MM.1S (cell line): ENCODE data around the gene PALD1.

Experiments used
- DNase-seq: peaks from one replicate; pipeline ENCODE4 v3.0.0-alpha.2; 2015
- H2AFZ ChIP-seq: fragments of 300-600 bp; sonication (generic); 2 replicates; pipeline ENCODE4 v1.6.0; 2016; ENCODE audit warnings: antibody characterized with exemption, low read length
- H3F3A ChIP-seq: fragments of 300-600 bp; sonication (generic); 2 replicates; pipeline ENCODE4 v1.6.1; 2016; ENCODE audit warnings: mild to moderate bottlenecking, antibody characterized with exemption, low read length, moderate library complexity, mixed read lengths; ENCODE audit not compliant: insufficient read depth
- H3K27ac ChIP-seq: fragments of 300-600 bp; sonication (generic); 2 replicates; pipeline ENCODE4 v1.5.1; 2016; ENCODE audit warnings: mild to moderate bottlenecking, low read length
- H3K27me3 ChIP-seq: fragments of 300-600 bp; sonication (generic); replicated peaks from 2 replicates; pipeline ENCODE4 v1.6.0; 2016; ENCODE audit warnings: low read length; ENCODE audit not compliant: insufficient read depth
- H3K36me3 ChIP-seq: fragments of 300-600 bp; sonication (generic); replicated peaks from 2 replicates; pipeline ENCODE4 v1.6.1; 2016; ENCODE audit warnings: mild to moderate bottlenecking, low read length, mixed read lengths; ENCODE audit not compliant: insufficient read depth
- H3K4me1 ChIP-seq: fragments of 300-600 bp; sonication (generic); 2 replicates; pipeline ENCODE4 v1.6.1; 2016; ENCODE audit warnings: low read length, mixed read lengths
- H3K4me2 ChIP-seq: fragments of 300-600 bp; sonication (generic); 2 replicates; pipeline ENCODE4 v1.6.0; 2016; ENCODE audit warnings: low read depth, low read length
- H3K4me3 ChIP-seq: fragments of 300-600 bp; sonication (generic); 2 replicates; pipeline ENCODE4 v1.5.1; 2016; ENCODE audit warnings: low read length, mixed read lengths
- H3K79me2 ChIP-seq: fragments of 300-600 bp; sonication (generic); 2 replicates; pipeline ENCODE4 v1.6.1; 2016; ENCODE audit warnings: mixed run types, low read length, mixed read lengths
- H3K9ac ChIP-seq: fragments of 300-600 bp; sonication (generic); 2 replicates; pipeline ENCODE4 v1.6.1; 2016; ENCODE audit warnings: low read length, mixed read lengths
- H3K9me2 ChIP-seq: fragments of 300-600 bp; sonication (generic); replicated peaks from 2 replicates; pipeline ENCODE4 v1.6.1; 2016; ENCODE audit warnings: mild to moderate bottlenecking, low read length, mixed read lengths; ENCODE audit not compliant: insufficient read depth
- H3K9me3 ChIP-seq: fragments of 300-600 bp; sonication (generic); replicated peaks from 2 replicates; pipeline ENCODE4 v1.6.1; 2016; ENCODE audit warnings: mild to moderate bottlenecking, low read length, mixed read lengths; ENCODE audit not compliant: insufficient read depth
- H4K20me1 ChIP-seq: fragments of 300-600 bp; sonication (generic); 2 replicates; pipeline ENCODE4 v1.6.1; 2016; ENCODE audit warnings: mild to moderate bottlenecking, low read length, moderate library complexity, mixed read lengths; ENCODE audit not compliant: insufficient read depth
- CTCF ChIP-seq: fragments of 300-600 bp; sonication (generic); IDR thresholded peaks from 2 replicates; pipeline ENCODE4 v1.5.1; 2016; ENCODE audit warnings: antibody characterized with exemption, low read length, mixed read lengths
- EZH2 ChIP-seq: fragments of 300-600 bp; sonication (generic); optimal IDR thresholded peaks from 2 replicates; pipeline ENCODE3; 2017; ENCODE audit warnings: low read depth, mild to moderate bottlenecking, antibody characterized with exemption, low read length, mixed read lengths
- EZH2phosphoT487 ChIP-seq: fragments of 300-600 bp; sonication (generic); IDR thresholded peaks from 2 replicates; pipeline ENCODE4 v1.6.1; 2018; ENCODE audit warnings: antibody characterized with exemption, low read length

PALD1 gene

GRCh38 chr10:70462349-70462984 is 16.1 kb upstream of the PALD1 start:
- Histone ChIP-seq H3K9ac (no peak overlapping the region), H3K4me1 (peaks cover 3% of the 10 kb centered on the region; the same call in 1 of the 2 replicates), H3K4me2 (no peak overlapping the region), H3K9me3 (no peaks in the 10 kb centered on the region), H3K79me2 (no peaks in the 10 kb centered on the region), H4K20me1 (no peaks in the 10 kb centered on the region), H3K27me3 (no peaks in the 10 kb centered on the region), H3K36me3 (no peaks in the 10 kb centered on the region), H2AFZ (no peak overlapping the region), H3K4me3 (no peak overlapping the region), H3F3A (no peaks in the 10 kb centered on the region), H3K27ac (no peak overlapping the region), H3K9me2 (no peaks in the 10 kb centered on the region)
- DNase-seq = no peak
- TF ChIP-seq CTCF = no peak
- TF ChIP-seq EZH2 = no peak
- no peak for TF ChIP-seq EZH2phosphoT487

GRCh38 chr10:70465278-70465677 is 13.3 kb upstream of the PALD1 start:
- no peak for DNase-seq
- no peak overlapping the region for H3K9ac ChIP-seq
- H2AFZ ChIP-seq = no peak overlapping the region
- peaks cover 3% of the 10 kb centered on the region; the same call in 1 of the 2 replicates for H3K4me1 ChIP-seq
- H3K36me3 ChIP-seq = no peaks in the 10 kb centered on the region
- H4K20me1 ChIP-seq = no peaks in the 10 kb centered on the region
- H3K27ac ChIP-seq = no peak overlapping the region
- TF ChIP-seq EZH2 (no peak), EZH2phosphoT487 (no peak), CTCF (no peak)
- H3K9me3 ChIP-seq = no peaks in the 10 kb centered on the region
- no peaks in the 10 kb centered on the region for H3F3A ChIP-seq
- H3K9me2 ChIP-seq = no peaks in the 10 kb centered on the region
- H3K4me3 ChIP-seq = no peak overlapping the region
- no peaks in the 10 kb centered on the region for H3K79me2 ChIP-seq
- H3K27me3 ChIP-seq = no peaks in the 10 kb centered on the region
- H3K4me2 ChIP-seq = no peak overlapping the region

GRCh38 chr10:70465832-70466231 is 12.7 kb upstream of the PALD1 start:
- Histone ChIP-seq H3K36me3 (no peaks in the 10 kb centered on the region), H3K4me2 (no peak overlapping the region), H4K20me1 (no peaks in the 10 kb centered on the region), H3K4me1 (peaks cover 3% of the 10 kb centered on the region; the same call in 1 of the 2 replicates), H2AFZ (no peak overlapping the region), H3K9me3 (no peaks in the 10 kb centered on the region), H3K27ac (no peak overlapping the region), H3F3A (no peaks in the 10 kb centered on the region), H3K9me2 (no peaks in the 10 kb centered on the region), H3K9ac (no peak overlapping the region), H3K27me3 (no peaks in the 10 kb centered on the region), H3K79me2 (no peaks in the 10 kb centered on the region), H3K4me3 (no peak overlapping the region)
- TF ChIP-seq CTCF (no peak), EZH2 (no peak), EZH2phosphoT487 (no peak)
- DNase-seq = no peak
